ENCODE results near the gene TTF2.

Gene TTF2

GRCh38 chr1:117093091-117093534 is 33.0 kb downstream of the TTF2 start:
- no peak for TF ChIP-seq USF1 (IDR thresholded peaks at IDR 0.05)
- TF ChIP-seq CREB1 (IDR thresholded peaks at IDR 0.05; ENCODE audit: low read depth): no peak
- TF ChIP-seq RAD21 (IDR thresholded peaks at IDR 0.05; ENCODE audit: low read depth): no peak

- TF ChIP-seq MAX (IDR thresholded peaks at IDR 0.05): no peak
- no peak for TF ChIP-seq CEBPB (IDR thresholded peaks at IDR 0.05)
- TF ChIP-seq FOXM1 (IDR thresholded peaks at IDR 0.05; ENCODE audit: borderline replicate concordance, low read depth): no peak
- no peak for TF ChIP-seq TAF1 (IDR thresholded peaks at IDR 0.05; ENCODE audit: low read depth)
- TF ChIP-seq TEAD4 (IDR thresholded peaks at IDR 0.05): no peak
- no peak for TF ChIP-seq TCF12 (IDR thresholded peaks at IDR 0.05; ENCODE audit: low read depth)
- TF ChIP-seq EP300 (IDR thresholded peaks at IDR 0.05; ENCODE audit: borderline replicate concordance): no peak
- TF ChIP-seq REST (IDR thresholded peaks at IDR 0.05; ENCODE audit: low read depth): no peak
- TF ChIP-seq CREB1 (IDR thresholded peaks at IDR 0.05; ENCODE audit: low read depth): no peak
Observed at GRCh38 chr1:117093870-117094621, 33.9 kb downstream of the TTF2 start.

- TF ChIP-seq REST (IDR thresholded peaks at IDR 0.05; ENCODE audit: low read depth) (no peak), FOXM1 (IDR thresholded peaks at IDR 0.05; ENCODE audit: borderline replicate concordance, low read depth) (no peak), TCF12 (IDR thresholded peaks at IDR 0.05; ENCODE audit: low read depth) (no peak), EP300 (IDR thresholded peaks at IDR 0.05; ENCODE audit: borderline replicate concordance) (no peak), NFIC (IDR thresholded peaks at IDR 0.05) (no peak), EGR1 (IDR thresholded peaks at IDR 0.05) (no peak), TEAD4 (IDR thresholded peaks at IDR 0.05) (no peak)
Observed at GRCh38 chr1:117094841-117095604, 34.9 kb downstream of the TTF2 start.

- no peak for TF ChIP-seq TAF1 (IDR thresholded peaks at IDR 0.05; ENCODE audit: low read depth)
- no peak for TF ChIP-seq CEBPB (IDR thresholded peaks at IDR 0.05)
- TF ChIP-seq YY1 (IDR thresholded peaks at IDR 0.05; ENCODE audit: low read depth): no peak
- TF ChIP-seq ZBTB7A (IDR thresholded peaks at IDR 0.05; ENCODE audit: low read depth): no peak
Observed at GRCh38 chr1:117096951-117097408, 36.9 kb downstream of the TTF2 start.

GRCh38 chr1:117097443-117097842 is 37.3 kb downstream of the TTF2 start:
- TF ChIP-seq EGR1 (IDR thresholded peaks at IDR 0.05) (no peak), FOXM1 (IDR thresholded peaks at IDR 0.05; ENCODE audit: borderline replicate concordance, low read depth) (no peak), USF1 (IDR thresholded peaks at IDR 0.05) (no peak), NFIC (IDR thresholded peaks at IDR 0.05) (no peak), YY1 (IDR thresholded peaks at IDR 0.05; ENCODE audit: low read depth) (no peak), TEAD4 (IDR thresholded peaks at IDR 0.05) (no peak), TCF12 (IDR thresholded peaks at IDR 0.05; ENCODE audit: low read depth) (no peak), CEBPB (IDR thresholded peaks at IDR 0.05) (no peak)

- no peak for TF ChIP-seq FOXM1 (IDR thresholded peaks at IDR 0.05; ENCODE audit: borderline replicate concordance, low read depth)
- TF ChIP-seq ZBTB7A (IDR thresholded peaks at IDR 0.05; ENCODE audit: low read depth): no peak
- no peak for TF ChIP-seq USF1 (IDR thresholded peaks at IDR 0.05)
Observed at GRCh38 chr1:117098287-117098890, 38.3 kb downstream of the TTF2 start.
